A673 (cell line): ENCODE results near the gene LDLRAP1. TPM values are rescaled to one million over a fixed set of nuclear protein-coding genes. Genes with fewer than 3 reads are reported as not detected.

Experiments used
- BruUV-seq: library from RNA; stranded (reverse); fragments of 400-500 nt; replicated peaks from 2 replicates; lab custom pipeline; 2021; lab: Mats Ljungman, UMichigan
- CTCF ChIA-PET: fragments of 300-600 bp; sonication (Branson Sonifier 250); formaldehyde crosslinking; loops from one replicate; lab custom pipeline; 2022; ENCODE audit warnings: antibody characterized with exemption; lab: Charles Lee
- POLR2A ChIA-PET: fragments of 300-600 bp; sonication (Branson Sonifier 250); formaldehyde crosslinking; loops from one replicate; lab custom pipeline; 2022; ENCODE audit warnings: antibody characterized with exemption; ENCODE audit not compliant: low non-redundant PET; lab: Charles Lee
- DNase-seq: peaks from one replicate; pipeline ENCODE4 v3.0.0-alpha.2; 2015; ENCODE audit warnings: low spot score
- H3K27ac ChIP-seq: fragments of 200-600 bp; sonication (generic); 2 replicates; pipeline ENCODE4 v1.5.1; 2016; ENCODE audit warnings: mixed run types, low read depth, mild to moderate bottlenecking, mixed read lengths, antibody characterized with exemption, low read length; ENCODE audit not compliant: poor library complexity, severe bottlenecking
- H3K27me3 ChIP-seq: fragments of 200-600 bp; sonication (generic); replicated peaks from 2 replicates; pipeline ENCODE4 v1.6.1; 2017; ENCODE audit warnings: mixed run types, low read depth, mild to moderate bottlenecking, mixed read lengths, antibody characterized with exemption, low read length; ENCODE audit not compliant: insufficient read depth, poor library complexity
- H3K36me3 ChIP-seq: fragments of 200-600 bp; sonication (generic); 2 replicates; pipeline ENCODE4 v1.6.1; 2016; ENCODE audit warnings: mixed run types, mild to moderate bottlenecking, mixed read lengths, antibody characterized with exemption, low read length; ENCODE audit not compliant: insufficient read depth, poor library complexity, severe bottlenecking
- H3K4me1 ChIP-seq: fragments of 200-600 bp; sonication (generic); 2 replicates; pipeline ENCODE4 v1.6.1; 2017; ENCODE audit warnings: mixed run types, mild to moderate bottlenecking, mixed read lengths, antibody characterized with exemption, low read length; ENCODE audit not compliant: insufficient read depth, poor library complexity, severe bottlenecking
- H3K4me3 ChIP-seq: fragments of 200-600 bp; sonication (generic); 2 replicates; pipeline ENCODE4 v1.5.1; 2016; ENCODE audit warnings: low read depth, mixed run types, mild to moderate bottlenecking, mixed read lengths, low read length; ENCODE audit not compliant: poor library complexity, severe bottlenecking
- H3K9me3 ChIP-seq: fragments of 200-600 bp; sonication (generic); 2 replicates; pipeline ENCODE4 v1.6.1; 2016; ENCODE audit warnings: mixed run types, low read depth, mild to moderate bottlenecking, mixed read lengths, antibody characterized with exemption, low read length; ENCODE audit not compliant: poor library complexity, severe bottlenecking
- EZH2 ChIP-seq: fragments of 200-600 bp; sonication (generic); IDR thresholded peaks from 2 replicates; pipeline ENCODE4 v1.6.1; 2017; ENCODE audit warnings: borderline replicate concordance, low read depth, mild to moderate bottlenecking, mixed read lengths, antibody characterized with exemption, low read length; ENCODE audit not compliant: poor library complexity, severe bottlenecking
- intact Hi-C: fragments of 100-400 bp; cut with micrococcal nuclease; formaldehyde crosslinking; loops from one replicate; pipeline ENCODE4 v1.10.0; 2022; ENCODE audit not compliant: unreplicated experiment
- total RNA-seq: library from RNA; stranded (reverse); gene quantifications from 2 replicates; pipeline ENCODE4 v1.2.3, GENCODE V29; 2021
- TF ChIP-seq, protein P1 (sequence below): fragments of 300-800, 200-600 bp; sonication (generic); conservative IDR thresholded peaks from 2 replicates; pipeline ENCODE4 v1.5.1; 2017; ENCODE audit warnings: low read depth, mild to moderate bottlenecking, antibody characterized with exemption, low read length, moderate library complexity, mixed read lengths

LDLRAP1 gene
- total RNA-seq, 1 experiment from 2014 or later: 5.5 TPM

DNA sequence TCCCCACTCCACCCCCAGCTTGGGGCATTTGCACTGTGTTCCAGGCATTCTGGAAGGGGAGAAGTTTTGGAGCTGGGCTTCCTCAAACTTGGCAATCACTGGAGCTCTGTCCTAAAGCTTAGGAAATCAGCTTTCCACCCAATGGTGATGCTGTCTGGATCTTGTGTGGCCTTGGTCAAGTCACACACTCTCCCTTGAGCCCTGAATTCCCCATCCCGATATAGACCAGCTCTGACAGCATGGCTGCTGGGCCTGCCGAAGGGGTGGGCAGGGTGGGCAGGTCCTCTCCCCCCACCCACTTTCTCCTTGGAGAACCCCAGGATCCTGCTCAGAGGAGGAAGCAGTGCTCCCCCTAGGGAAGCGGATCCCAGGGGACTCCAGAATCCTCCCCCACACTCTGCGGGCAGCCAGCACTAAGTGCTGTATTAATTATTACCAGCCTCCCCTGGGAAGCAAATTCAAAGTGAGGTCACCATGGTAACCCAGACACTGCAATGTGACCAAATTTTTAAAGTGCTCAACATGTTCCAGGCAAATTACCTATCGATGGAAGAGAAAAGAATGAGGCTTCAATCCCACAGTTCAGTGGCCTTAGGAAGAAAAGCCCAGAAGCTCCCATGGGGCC, 21.3 kb upstream of the LDLRAP1 start:
- DNase-seq: peak; percentile 64
- peaks cover 13% of the 10 kb centered on the region for H3K4me1 ChIP-seq
- no peaks in the 10 kb centered on the region for H3K9me3 ChIP-seq
- no TSS peak for BruUV-seq
- no peak overlapping the region for H3K4me3 ChIP-seq
- TF ChIP-seq EZH2: no peak
- TF ChIP-seq, protein P1, sequence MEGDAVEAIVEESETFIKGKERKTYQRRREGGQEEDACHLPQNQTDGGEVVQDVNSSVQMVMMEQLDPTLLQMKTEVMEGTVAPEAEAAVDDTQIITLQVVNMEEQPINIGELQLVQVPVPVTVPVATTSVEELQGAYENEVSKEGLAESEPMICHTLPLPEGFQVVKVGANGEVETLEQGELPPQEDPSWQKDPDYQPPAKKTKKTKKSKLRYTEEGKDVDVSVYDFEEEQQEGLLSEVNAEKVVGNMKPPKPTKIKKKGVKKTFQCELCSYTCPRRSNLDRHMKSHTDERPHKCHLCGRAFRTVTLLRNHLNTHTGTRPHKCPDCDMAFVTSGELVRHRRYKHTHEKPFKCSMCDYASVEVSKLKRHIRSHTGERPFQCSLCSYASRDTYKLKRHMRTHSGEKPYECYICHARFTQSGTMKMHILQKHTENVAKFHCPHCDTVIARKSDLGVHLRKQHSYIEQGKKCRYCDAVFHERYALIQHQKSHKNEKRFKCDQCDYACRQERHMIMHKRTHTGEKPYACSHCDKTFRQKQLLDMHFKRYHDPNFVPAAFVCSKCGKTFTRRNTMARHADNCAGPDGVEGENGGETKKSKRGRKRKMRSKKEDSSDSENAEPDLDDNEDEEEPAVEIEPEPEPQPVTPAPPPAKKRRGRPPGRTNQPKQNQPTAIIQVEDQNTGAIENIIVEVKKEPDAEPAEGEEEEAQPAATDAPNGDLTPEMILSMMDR: no peak
- CTCF ChIA-PET: no interaction called here
- H3K27me3 ChIP-seq: no peaks in the 10 kb centered on the region
- intact Hi-C loops: no loop called here
- POLR2A ChIA-PET: no interaction called here
- H3K27ac ChIP-seq: no peak overlapping the region
- no peaks in the 10 kb centered on the region for H3K36me3 ChIP-seq

DNA sequence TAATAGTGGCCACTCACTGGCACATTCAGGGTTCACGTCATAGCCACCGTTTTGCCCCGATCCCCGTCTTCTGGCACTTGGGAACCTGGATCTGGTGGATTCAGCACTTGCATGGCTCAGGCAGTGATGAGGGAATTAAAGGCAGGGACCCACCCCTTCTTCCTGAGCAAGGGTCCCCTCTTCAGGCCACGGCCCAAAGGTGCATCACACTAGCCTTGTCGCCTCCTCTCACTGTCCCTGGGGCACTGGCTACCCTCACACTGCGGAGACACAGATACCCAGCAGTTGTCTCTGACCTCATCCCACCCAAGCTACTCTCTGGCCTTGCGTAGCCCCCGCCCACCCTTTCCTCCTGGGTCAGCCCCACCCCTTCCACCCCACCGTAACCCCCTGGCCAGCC, 19.9 kb upstream of the LDLRAP1 start:
- no peaks in the 10 kb centered on the region for H3K9me3 ChIP-seq
- CTCF ChIA-PET: interaction anchor here (0.5 kb wide), 1 partner anchor 15 kb away, joined by 3 read pairs; no protein-coding TSS in a partner anchor
- peaks cover 13% of the 10 kb centered on the region for H3K4me1 ChIP-seq
- no peak for DNase-seq
- BruUV-seq: no TSS peak
- no peaks in the 10 kb centered on the region for H3K27me3 ChIP-seq
- POLR2A ChIA-PET: no interaction called here
- no peaks in the 10 kb centered on the region for H3K36me3 ChIP-seq
- H3K27ac ChIP-seq: no peak overlapping the region
- no peak for TF ChIP-seq EZH2
- TF ChIP-seq, protein P1: no peak
- H3K4me3 ChIP-seq: no peak overlapping the region
- intact Hi-C loops: no loop called here

DNA sequence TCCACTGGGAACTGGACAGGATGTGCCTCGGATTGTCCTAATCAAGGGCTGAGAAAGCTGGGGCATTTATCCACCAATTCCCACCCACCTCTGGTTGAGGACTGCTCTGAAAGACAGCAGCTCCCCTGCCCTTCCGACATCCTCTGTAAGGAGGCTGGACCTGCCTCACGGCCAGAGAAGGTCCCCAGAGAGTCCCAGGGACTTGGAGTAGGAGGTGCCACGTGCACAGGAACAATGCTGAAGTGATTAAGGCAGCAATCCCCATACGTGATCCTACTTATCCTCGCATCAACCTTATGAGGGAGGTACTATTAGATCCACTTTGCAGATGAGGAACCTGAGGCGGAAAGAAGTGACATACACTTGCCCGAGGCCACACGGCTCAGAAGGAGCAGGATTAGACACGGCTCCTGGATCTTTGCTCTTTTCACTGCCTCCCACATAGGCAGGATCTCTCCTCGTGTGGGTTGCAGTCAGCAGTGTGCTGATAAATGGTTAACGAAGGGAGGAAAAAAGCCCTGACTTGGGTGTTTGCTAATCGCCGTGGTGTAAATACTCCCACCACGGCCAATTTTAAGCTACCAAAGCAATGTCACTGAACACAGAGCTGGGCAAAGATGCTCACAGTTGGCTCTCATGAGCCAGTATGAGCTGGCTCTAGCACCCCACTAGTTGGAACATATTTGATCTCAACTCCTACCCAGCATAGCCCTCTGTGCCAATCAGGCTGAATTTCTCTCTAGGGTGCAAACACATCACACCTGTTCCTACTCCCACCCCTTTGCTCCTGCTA, 18.6 kb upstream of the LDLRAP1 start:
- Histone ChIP-seq H3K36me3 (no peaks in the 10 kb centered on the region), H3K4me1 (peaks cover 13% of the 10 kb centered on the region), H3K9me3 (no peaks in the 10 kb centered on the region), H3K4me3 (no peak overlapping the region), H3K27ac (no peak overlapping the region), H3K27me3 (no peaks in the 10 kb centered on the region)
- ChIA-PET CTCF (interaction anchor here (0.7 kb wide), 1 partner anchor 170 kb away, joined by 3 read pairs; no protein-coding TSS in a partner anchor), POLR2A (no interaction called here)
- intact Hi-C loops: no loop called here
- DNase-seq: no peak
- no TSS peak for BruUV-seq
- TF ChIP-seq EZH2: no peak
- TF ChIP-seq, protein P1: no peak
